Measurements from ENCODE around the gene KAT7. TPM values are rescaled to one million over a fixed set of nuclear protein-coding genes. Genes with fewer than 3 reads are reported as not detected.

KAT7 gene
- polyA plus RNA-seq (ENCODE audit: insufficient read length in 10 of 10) = 10 to 100 TPM; 21.9 to 35.2 (median 27.7) TPM
- long read RNA-seq, donor 1, full-length matches to known transcripts = 4 of 4 reads
- long read RNA-seq, donor 1, partial matches to known transcripts = 0 of 4 reads
- long read RNA-seq, donor 1, other reads (novel, unspliced or antisense) = 0 of 4 reads
- long read RNA-seq, donor 2, full-length matches to known transcripts = 4 of 4 reads
- long read RNA-seq, donor 2, partial matches to known transcripts = 0 of 4 reads
- long read RNA-seq, donor 2, other reads (novel, unspliced or antisense) = 0 of 4 reads
- long read RNA-seq, donor 3 = 0 reads
- long read RNA-seq, donor 4, full-length matches to known transcripts = 2 of 2 reads
- long read RNA-seq, donor 4, partial matches to known transcripts = 0 of 2 reads
- long read RNA-seq, donor 4, other reads (novel, unspliced or antisense) = 0 of 2 reads
- long read RNA-seq, donor 5, full-length matches to known transcripts = 1 of 1 reads
- long read RNA-seq, donor 5, partial matches to known transcripts = 0 of 1 reads
- long read RNA-seq, donor 5, other reads (novel, unspliced or antisense) = 0 of 1 reads
- long read RNA-seq, donor 6, full-length matches to known transcripts = 2 of 10 reads
- long read RNA-seq, donor 6, partial matches to known transcripts = 8 of 10 reads
- long read RNA-seq, donor 6, other reads (novel, unspliced or antisense) = 0 of 10 reads
- long read RNA-seq, donor 7, full-length matches to known transcripts = 5 of 5 reads
- long read RNA-seq, donor 7, partial matches to known transcripts = 0 of 5 reads
- long read RNA-seq, donor 7, other reads (novel, unspliced or antisense) = 0 of 5 reads
- long read RNA-seq, donor 8, full-length matches to known transcripts = 3 of 3 reads
- long read RNA-seq, donor 8, partial matches to known transcripts = 0 of 3 reads
- long read RNA-seq, donor 8, other reads (novel, unspliced or antisense) = 0 of 3 reads
- long read RNA-seq, donor 9 = 0 reads

DNA sequence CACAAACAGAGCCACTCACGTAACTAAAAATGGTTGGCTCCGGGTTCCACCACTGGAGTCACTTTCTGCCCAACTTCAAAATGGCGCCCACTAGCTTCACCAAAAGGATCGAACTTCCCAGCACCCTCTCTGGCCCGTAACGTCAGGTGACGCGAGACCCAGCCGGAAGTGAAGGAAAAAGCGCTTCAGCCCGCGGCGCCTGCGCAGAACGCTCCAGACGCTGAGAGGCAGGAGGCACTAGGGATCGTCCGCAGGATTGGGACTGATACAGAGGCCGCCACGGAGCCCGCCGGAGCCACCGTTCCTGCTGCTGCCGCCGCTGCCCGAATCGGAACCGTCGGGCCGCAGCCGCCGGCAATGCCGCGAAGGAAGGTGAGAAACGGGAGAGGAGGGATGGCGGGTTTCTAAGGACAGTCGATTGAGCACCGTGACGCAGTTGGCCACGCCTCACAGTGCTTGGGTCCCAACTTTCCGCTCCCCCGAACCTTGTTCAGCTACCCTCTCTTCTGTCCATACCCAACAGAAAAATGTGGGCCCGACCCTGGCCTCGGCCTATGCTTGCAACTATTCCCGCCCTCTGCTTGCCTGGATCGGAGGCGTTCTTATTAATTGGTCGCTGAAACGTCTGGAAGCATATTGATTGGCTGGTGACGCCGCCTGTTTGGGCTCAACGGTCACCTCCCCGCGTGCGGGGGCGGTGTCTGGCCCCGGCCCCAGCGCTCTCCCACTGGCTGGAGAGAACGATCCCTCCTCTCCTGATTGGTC is at the start of gene KAT7:
TSS of gene KAT7 (plus strand) at position 204 of the 765 bp plus-strand sequence. CDS start at position 358, 154 bp downstream.
- DNase-seq = peak; percentile 100

DNA sequence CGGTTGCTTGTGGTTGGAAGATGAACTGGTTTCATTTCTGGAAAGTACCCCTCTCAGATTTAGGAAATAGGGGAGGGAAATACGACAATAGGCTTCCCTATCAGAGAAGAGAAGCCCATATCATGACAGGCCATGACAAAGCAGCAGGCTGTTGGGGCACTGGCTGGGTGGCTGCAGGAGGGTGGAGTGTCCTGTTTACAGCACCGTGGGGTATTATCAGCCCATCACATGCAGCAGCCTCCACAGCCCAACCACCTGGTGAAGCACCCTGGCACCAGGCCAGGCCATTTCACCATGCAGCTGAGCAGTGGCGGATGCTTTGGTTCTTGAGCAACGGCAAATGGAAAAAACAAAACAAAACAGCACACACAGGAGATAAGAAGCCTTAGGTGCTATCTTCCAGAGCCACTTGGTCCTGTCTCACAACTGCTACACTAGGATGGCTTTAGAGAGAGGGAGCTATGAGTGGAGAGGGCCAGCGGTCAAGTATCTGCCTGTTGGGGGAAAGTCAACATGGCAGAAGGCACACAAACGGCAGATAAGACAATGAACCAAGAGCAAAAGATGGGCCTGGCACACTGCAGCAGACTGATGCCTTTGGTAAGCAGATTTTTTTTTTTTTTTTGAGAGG is 48.7 kb upstream of the KAT7 start:
- DNase-seq = peak in 2 of 3 donors; percentile 67 to 72

DNA sequence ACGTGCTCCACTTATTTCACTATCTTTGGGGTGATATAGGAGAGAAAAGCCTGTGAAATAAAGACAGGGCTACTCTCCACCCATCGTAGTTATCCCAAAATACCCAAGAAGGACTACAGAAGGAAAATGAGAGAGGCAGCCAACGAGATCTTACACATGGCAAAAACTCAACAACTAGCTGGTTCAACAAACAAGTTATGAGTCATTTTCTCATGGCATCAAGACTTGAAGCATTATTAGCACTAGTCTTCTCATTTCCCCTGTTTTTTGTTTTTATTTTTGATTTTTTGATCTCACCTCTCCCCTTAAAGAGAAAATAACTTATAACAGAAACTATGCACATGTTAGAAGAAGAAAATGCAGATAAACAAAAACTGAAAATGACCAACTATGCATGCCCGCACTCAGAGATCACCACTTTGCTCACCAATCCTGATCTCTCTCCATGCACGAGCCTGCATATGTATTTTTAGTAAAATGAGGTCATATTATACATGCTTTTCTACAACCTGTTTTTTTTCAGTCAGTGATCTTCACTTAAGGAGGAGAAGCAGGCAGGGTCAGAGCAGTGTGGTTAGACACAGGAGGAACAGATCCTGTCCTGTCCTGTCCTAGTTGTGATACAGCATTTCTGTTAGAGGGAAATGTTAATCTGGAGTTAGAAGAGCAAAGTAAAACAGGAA is 47.3 kb upstream of the KAT7 start:
- DNase-seq = no peak

DNA sequence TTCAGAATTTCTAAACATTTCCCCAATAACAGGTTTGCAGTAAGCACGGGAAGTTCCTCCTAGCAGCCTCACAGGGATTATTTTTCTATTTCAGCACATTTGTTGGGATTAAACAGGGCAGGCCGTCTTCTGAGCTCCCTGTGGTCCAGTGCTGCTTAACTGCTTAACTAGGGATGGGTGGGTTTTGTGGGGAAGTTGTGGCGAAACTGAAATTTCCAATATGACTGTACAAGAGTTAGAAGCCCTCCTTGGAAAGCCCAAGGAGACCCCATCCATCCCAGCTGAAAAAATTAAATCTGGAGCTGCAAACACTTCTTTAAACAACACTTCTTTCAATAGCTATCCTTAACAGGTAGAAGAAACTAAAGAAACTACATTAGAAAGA is 46.8 kb upstream of the KAT7 start:
- DNase-seq = no peak

DNA sequence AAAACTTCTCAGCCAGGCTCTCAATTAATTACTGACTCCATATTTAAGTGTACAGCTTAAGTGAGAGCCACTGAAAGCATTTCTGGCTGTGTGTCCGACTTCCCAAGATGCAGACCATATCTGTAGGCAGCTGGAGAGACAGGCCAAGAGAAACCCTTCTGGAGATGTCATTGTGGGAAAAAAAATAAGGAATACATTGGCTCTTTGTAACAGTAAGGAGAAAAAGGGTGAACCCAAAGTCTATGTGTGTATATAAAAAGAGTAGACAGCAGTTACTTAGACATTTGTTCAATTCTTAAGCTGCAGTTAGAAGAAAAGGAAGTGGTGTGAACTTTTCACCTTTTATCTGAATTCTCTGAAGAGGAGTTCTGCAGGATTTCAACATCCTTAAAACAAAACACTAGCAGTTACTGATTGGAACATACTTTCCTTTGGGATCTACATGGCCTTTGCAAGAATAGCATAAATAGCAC is 46.3 kb upstream of the KAT7 start:
- DNase-seq = peak in 1 of 3 donors; percentile 66

DNA sequence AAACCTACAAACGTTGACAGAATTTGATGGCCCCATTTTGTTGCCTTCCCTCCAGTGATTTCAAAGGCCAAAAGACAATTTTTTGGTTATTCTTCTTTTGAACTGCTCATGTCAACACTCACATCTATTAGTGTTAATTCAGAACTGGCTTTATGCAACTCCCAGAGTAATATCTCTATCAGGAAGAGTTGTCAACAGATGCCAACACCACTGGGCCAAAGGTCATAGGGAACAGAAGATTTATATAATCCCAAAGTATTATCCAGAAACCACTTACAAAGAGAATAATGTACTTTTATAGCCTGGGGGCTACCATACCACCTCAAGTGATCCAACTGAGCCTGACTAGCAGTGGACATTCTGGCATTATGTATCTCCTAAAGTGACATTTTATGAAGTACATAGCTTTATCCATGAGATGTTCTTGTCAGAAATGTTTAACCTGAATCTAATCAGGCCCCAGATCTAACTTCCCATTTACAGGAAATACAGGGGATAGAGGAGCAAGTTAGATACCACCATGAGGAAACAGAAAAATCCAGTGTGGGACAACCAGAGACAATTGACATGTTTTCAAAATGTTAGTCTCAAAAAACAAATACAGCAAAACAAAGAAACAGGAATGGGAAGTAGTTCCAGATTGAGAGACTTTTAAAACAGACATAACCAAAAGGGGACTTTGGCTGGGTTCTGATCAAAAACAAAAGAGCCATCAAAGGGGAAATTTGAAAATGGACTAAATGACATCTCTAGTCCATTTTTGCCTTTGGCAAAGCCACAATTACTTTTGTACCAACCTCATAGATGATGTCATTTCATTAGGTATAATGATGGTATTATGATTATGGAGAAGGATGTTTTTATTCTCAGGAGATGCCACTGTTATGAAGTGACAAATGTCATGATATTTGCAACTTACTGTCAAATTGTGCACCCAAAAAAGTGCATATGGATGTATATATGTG is 43.0 kb upstream of the KAT7 start:
- DNase-seq = no peak

DNA sequence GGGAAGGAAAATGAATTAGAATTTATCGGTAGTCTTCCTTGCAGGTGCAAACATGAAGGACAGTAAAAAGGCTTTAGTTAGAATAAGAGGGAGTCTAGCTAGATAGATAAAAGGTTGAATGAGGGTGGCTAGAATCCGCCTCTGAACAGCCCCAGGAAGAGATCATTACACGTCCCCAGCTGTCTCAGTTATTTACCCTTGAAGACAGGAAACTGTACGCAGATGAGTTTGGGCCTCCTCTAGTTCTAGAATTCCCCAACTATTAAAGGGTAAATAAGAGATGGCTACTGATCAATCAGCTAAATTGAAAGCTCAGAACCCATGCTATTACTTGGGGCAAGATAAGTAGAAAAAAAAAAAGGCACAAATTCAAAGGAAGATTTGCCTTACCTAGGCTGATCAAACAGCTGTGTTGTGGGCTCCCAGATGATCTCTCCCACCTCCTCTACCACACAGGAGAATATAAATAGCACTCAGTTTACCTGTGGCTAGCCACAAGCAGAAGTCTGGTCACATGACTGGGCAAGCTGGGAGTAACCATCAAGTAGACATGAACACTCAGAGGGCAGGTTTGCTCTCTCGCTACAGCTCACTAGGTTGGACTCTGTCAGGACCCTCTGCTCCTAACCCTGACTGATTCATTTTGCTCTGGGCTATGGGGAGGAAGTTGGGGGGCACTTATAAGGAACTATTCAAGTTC is 41.5 kb upstream of the KAT7 start:
- DNase-seq = no peak

DNA sequence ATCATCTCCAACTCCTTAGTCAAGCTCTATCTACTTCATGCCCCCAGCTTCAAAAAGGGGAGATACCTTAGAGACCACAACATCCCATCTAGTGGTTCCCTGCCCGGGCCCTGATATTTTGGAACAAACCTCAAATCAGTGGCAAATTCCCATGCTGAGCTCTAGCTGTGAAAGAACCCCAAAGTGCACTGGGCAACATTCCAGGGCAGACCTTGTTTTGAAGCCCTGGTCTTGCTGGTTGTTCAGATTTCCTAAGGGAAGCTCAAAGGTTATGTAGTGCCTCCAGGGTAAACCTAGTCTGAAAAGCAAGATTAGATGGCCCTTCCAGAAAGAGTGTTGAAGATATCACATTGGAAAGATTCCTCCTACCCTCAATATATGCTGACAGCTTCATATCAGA is 40.8 kb upstream of the KAT7 start:
- no peak for DNase-seq

DNA sequence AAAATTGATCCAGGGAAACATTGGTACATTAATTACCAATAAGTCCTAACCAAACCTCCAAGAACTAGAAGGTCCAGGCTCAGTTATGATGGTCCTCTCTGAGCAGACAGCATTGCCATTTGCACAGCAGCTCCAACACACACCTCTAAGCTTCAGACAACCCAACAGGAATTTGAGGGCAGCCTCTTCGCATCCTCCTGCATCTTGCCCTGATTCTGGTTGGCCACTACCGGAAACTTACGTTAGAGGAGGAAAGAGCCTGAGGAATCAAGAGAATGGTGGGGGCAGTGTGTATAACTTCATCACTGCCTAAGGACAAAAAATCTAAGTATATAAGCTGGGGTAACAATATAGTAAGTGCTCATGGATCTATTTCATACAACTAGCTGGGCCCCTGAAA is 40.3 kb upstream of the KAT7 start:
- DNase-seq = no peak

DNA sequence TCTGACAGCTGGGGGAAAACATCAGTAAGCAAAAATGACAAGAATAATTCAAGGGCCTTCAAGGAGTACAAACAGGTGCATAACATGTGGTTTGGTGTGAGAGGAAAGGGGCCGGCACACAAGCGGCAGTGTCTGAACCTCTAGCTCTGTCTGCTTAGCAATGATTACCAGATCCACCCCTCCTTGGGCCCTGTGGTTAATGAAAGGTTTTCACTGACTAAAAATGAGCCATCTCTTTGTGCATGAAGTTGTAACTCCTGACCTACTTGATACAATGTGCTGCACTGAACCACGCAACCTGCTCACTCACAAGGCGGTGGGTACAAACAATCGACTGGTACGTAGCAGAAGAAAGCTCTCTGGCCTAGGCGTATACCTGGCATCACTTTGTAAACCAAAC is 39.7 kb upstream of the KAT7 start:
- DNase-seq = no peak

DNA sequence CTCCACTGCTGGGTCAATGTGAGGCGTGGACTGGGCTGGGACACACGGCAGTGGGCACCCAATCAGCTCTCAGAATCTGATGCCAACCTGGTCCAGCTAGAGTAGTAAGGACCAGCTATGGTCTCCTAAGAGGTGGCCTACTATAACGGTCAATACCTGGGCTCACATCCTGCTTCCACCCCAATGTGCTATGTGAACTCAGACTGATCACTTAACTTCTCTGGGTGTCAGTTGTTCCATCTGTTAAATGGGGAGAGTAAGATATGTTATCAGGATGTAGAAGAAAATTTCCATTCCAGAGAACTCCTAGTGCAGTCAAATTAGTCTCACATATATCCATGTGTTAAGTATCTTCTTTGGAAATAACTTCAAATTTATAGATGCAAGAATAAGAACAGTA is 38.8 kb upstream of the KAT7 start:
- DNase-seq = no peak

DNA sequence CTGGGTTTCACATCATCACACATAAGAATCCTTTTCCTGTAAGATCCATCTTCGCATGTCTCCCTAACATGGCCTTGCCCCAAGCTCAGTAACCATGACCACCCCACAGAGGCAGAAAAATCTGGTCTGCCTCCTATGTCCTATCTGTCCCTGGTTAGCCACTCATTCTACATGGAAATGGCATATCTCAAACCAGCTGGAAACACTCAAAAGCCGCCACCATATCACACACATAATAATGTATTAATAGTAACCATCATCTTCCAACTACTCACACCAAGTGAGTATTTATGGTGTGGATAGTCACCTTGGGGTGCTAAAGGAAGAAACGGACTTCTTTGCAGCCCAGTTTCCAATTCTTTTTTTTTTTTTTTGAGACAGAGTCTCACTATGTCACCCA is 36.0 kb upstream of the KAT7 start:
- DNase-seq = no peak

DNA sequence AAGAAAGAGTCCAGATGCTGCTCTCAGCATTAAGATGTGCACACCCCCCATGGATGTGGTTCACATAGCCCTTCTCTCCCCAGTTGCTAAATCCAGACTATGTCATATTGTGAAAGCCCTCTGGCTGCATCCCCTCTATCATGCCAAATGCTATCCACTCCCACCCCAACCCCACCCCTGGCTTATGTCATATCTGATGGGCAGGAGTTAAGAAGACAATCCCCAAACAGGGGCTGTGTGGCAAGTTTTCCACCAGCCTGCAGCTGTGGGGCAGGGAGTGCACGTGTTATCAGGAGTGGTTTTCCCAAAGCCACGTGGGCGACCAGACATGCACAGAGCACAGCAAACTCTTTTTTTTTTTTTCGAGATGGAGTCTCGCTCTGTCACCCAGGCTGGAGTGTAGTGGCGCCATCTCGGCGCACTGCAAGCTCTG is 34.5 kb upstream of the KAT7 start:
- DNase-seq = no peak

DNA sequence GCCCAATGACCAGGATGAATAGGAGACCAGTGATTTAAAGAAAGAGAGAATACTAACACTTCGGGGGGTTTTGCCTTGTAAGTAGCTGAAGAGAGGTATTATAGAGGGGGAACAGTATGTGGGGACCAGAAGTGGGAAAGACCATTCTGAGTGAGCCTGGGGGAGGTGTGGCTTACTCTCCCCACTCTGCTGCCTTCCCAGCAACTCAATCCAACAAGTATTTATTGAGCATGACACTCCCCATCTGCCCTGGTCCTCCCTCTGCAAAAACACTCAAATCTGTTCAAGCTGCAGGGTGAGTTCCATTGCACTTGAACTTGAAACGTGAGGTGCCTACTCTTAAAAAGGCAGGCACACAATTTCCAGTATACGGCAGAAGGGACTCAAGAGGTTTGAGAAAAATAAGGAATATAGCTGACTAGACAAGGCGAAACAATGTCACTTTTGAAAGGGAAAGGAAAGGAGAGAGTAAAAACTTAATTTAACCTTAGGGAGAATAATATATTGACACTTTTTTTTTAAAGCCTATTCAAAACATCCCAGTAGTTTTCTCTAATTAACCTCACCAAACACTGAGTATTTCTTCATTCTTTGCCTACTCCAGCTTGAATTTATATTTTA is 32.7 kb upstream of the KAT7 start:
- no peak for DNase-seq

DNA sequence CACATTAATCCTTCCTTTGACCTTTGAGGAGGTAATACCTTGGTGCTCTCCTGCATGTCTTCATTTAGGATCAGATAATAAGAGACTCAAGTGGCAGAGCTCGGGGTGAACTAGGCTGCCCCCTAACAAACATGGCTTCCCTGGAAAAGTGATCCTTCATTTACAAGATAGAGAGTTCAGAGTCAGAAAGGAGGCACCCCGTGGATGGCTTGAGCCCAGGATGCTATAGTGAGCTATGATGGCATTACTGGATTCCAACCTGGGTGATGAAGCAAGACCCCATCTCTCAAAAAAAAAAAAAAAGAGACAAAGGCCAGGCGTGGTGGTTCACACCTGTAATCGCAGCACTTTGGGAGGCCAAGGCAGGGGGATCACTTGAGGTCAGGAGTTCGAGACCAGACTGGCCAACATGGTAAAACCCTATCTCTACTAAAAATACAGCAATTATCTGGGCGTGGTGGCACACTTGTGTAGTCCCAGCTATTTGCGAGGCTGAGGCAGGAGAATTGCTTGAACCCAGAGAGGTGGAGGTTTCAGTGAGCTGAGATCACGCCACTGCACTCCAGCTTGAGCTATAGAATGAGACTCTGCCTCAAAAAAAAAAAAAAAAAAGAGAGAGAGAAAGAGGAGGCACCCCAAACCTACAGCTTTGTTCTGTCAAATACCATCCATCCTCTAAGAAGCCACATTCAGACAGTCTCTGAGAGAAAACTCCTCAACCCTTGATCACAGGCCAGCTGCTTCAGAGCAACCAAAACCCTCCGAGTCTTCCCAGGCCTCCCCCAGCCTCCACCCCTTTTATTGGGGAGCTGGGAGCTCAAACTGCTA is 31.9 kb upstream of the KAT7 start:
- DNase-seq = peak in 1 of 3 donors; percentile 31

DNA sequence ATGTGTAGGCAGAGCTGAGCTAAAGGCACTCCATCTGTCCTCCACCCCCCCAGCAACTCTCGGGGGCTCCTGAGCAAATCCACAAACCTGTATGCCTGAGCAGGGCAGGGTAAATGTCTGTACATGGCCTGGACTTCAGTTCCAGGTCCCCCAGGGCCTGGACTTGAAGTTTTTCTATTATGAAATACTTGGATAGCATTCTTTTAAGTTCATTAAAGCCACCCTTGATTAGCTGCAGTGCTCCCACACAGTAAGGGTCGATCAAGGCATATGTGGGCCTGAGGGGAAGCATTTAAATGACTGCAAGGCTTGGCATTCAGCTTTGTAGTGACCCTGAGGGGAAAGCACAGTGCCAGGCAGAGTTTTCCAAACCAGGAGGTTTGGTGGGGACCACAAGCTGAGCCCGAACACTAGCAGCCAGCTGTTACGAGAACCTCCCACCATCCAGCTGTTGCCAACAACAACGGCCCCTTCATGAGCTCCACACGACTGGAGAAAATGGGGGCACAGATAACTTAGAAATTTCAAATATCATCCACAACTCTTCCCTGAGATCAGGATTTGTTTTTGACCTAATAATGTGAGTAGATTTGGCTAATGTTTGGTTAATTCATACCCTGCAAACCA is 31.2 kb upstream of the KAT7 start:
- DNase-seq = peak in 1 of 3 donors; percentile 38
